ENCODE results near the gene WDR17.

WDR17 gene

GRCh38 chr4:176031922-176032321, 33.7 kb upstream of the WDR17 start:
- DNase-seq (ENCODE audit: extremely low spot score): no peak
- no peak for TF ChIP-seq NFRKB (IDR thresholded peaks at IDR 0.05)
- TF ChIP-seq BHLHE40 (IDR thresholded peaks at IDR 0.05; ENCODE audit: borderline replicate concordance): no peak
- no peak for TF ChIP-seq SUZ12 (IDR thresholded peaks at IDR 0.05)
- no peak for TF ChIP-seq ZNF384 (IDR thresholded peaks at IDR 0.05)
- no peak for TF ChIP-seq FOXA1 (IDR thresholded peaks at IDR 0.05)
- TF ChIP-seq FOXM1 (IDR thresholded peaks at IDR 0.05; ENCODE audit: borderline replicate concordance): no peak
- no peak for TF ChIP-seq FOXK2 (IDR thresholded peaks at IDR 0.05)
- no peak for TF ChIP-seq TARDBP (IDR thresholded peaks at IDR 0.05)
- no peak for TF ChIP-seq L3MBTL2 (conservative IDR thresholded peaks at IDR 0.05)
- no peak for TF ChIP-seq SP1 (IDR thresholded peaks at IDR 0.05)
- no peak for TF ChIP-seq ARNT (IDR thresholded peaks at IDR 0.05)
- no peak for TF ChIP-seq ELF4 (IDR thresholded peaks at IDR 0.05)
- no peak for TF ChIP-seq PKNOX1 (IDR thresholded peaks at IDR 0.05)
- TF ChIP-seq HDGF (IDR thresholded peaks at IDR 0.05; ENCODE audit: borderline replicate concordance): no peak
- ChIA-PET CTCF (no interaction called here), POLR2A (no interaction called here)

- CTCF ChIA-PET: no interaction called here
- POLR2A ChIA-PET: no interaction called here
- no peak for TF ChIP-seq FOXA1 (IDR thresholded peaks at IDR 0.05)
- TF ChIP-seq L3MBTL2 (conservative IDR thresholded peaks at IDR 0.05): no peak
- DNase-seq (ENCODE audit: extremely low spot score): no peak
Observed at GRCh38 chr4:176032454-176032853, 33.2 kb upstream of the WDR17 start.

GRCh38 chr4:176034499-176034898, 31.1 kb upstream of the WDR17 start:
- DNase-seq (ENCODE audit: extremely low spot score): no peak
- ChIA-PET POLR2A (no interaction called here), CTCF (interaction anchor here (0.5 to 1.7 kb wide), 6 partner anchors 11 to 328 kb away, joined by 3 to 6 read pairs (median 3); no protein-coding TSS in a partner anchor)

GRCh38 chr4:176034936-176035335, 30.7 kb upstream of the WDR17 start:
- ChIA-PET CTCF (interaction anchor here (0.6 to 1.7 kb wide), 7 partner anchors 11 to 327 kb away, joined by 3 to 6 read pairs (median 3); partner anchors contain the start of gene WDR17), POLR2A (no interaction called here)
- no peak for TF ChIP-seq HDGF (IDR thresholded peaks at IDR 0.05; ENCODE audit: borderline replicate concordance)
- no peak for TF ChIP-seq LEF1 (IDR thresholded peaks at IDR 0.05; ENCODE audit: borderline replicate concordance)
- TF ChIP-seq ELF4 (IDR thresholded peaks at IDR 0.05): no peak
- TF ChIP-seq TARDBP (IDR thresholded peaks at IDR 0.05): no peak
- no peak for TF ChIP-seq PKNOX1 (IDR thresholded peaks at IDR 0.05)
- no peak for TF ChIP-seq BHLHE40 (IDR thresholded peaks at IDR 0.05; ENCODE audit: borderline replicate concordance)
- no peak for TF ChIP-seq ARNT (IDR thresholded peaks at IDR 0.05)
- no peak for TF ChIP-seq NFRKB (IDR thresholded peaks at IDR 0.05)
- no peak for TF ChIP-seq FOXK2 (IDR thresholded peaks at IDR 0.05)
- no peak for TF ChIP-seq SUZ12 (IDR thresholded peaks at IDR 0.05)
- TF ChIP-seq FOXA1 (IDR thresholded peaks at IDR 0.05): no peak
- DNase-seq (ENCODE audit: extremely low spot score): no peak

More at GRCh38 chr4:176034499-176034898, 31.1 kb upstream of the WDR17 start:
- TF ChIP-seq PKNOX1 (IDR thresholded peaks at IDR 0.05) (no peak), SP1 (IDR thresholded peaks at IDR 0.05) (no peak), FOXA1 (IDR thresholded peaks at IDR 0.05) (no peak), FOXM1 (IDR thresholded peaks at IDR 0.05; ENCODE audit: borderline replicate concordance) (no peak), HDGF (IDR thresholded peaks at IDR 0.05; ENCODE audit: borderline replicate concordance) (no peak), ELF4 (IDR thresholded peaks at IDR 0.05) (no peak), FOXK2 (IDR thresholded peaks at IDR 0.05) (no peak), ARNT (IDR thresholded peaks at IDR 0.05) (no peak), NFRKB (IDR thresholded peaks at IDR 0.05) (no peak), LEF1 (IDR thresholded peaks at IDR 0.05; ENCODE audit: borderline replicate concordance) (no peak), BHLHE40 (IDR thresholded peaks at IDR 0.05; ENCODE audit: borderline replicate concordance) (no peak), ZNF384 (IDR thresholded peaks at IDR 0.05) (no peak), L3MBTL2 (conservative IDR thresholded peaks at IDR 0.05) (no peak), CTBP1 (IDR thresholded peaks at IDR 0.05; ENCODE audit: borderline replicate concordance) (no peak), TARDBP (IDR thresholded peaks at IDR 0.05) (no peak), SUZ12 (IDR thresholded peaks at IDR 0.05) (no peak)

GRCh38 chr4:176036585-176037205, 28.9 kb upstream of the WDR17 start:
- TF ChIP-seq FOXM1 (IDR thresholded peaks at IDR 0.05; ENCODE audit: borderline replicate concordance) (no peak), L3MBTL2 (conservative IDR thresholded peaks at IDR 0.05) (no peak)
- ChIA-PET CTCF (interaction anchor here (0.6 kb wide), 1 partner anchor 340 kb away, joined by 3 read pairs; no protein-coding TSS in a partner anchor), POLR2A (no interaction called here)
- no peak for DNase-seq (ENCODE audit: extremely low spot score)

GRCh38 chr4:176038789-176039188, 26.9 kb upstream of the WDR17 start:
- CTCF ChIA-PET: no interaction called here
- TF ChIP-seq L3MBTL2 (conservative IDR thresholded peaks at IDR 0.05): no peak
- no peak for TF ChIP-seq FOXK2 (IDR thresholded peaks at IDR 0.05)
- no peak for TF ChIP-seq FOXA1 (IDR thresholded peaks at IDR 0.05)
- no peak for DNase-seq (ENCODE audit: extremely low spot score)
- POLR2A ChIA-PET: no interaction called here

- DNase-seq (ENCODE audit: extremely low spot score): no peak
- TF ChIP-seq ZNF384 (IDR thresholded peaks at IDR 0.05): no peak
- no peak for TF ChIP-seq FOXK2 (IDR thresholded peaks at IDR 0.05)
- no peak for TF ChIP-seq CTBP1 (IDR thresholded peaks at IDR 0.05; ENCODE audit: borderline replicate concordance)
- no peak for TF ChIP-seq HDGF (IDR thresholded peaks at IDR 0.05; ENCODE audit: borderline replicate concordance)
- no peak for TF ChIP-seq ARNT (IDR thresholded peaks at IDR 0.05)
- TF ChIP-seq SP1 (IDR thresholded peaks at IDR 0.05): no peak
- TF ChIP-seq NFRKB (IDR thresholded peaks at IDR 0.05): no peak
- TF ChIP-seq SUZ12 (IDR thresholded peaks at IDR 0.05): no peak
- no peak for TF ChIP-seq FOXA1 (IDR thresholded peaks at IDR 0.05)
- ChIA-PET POLR2A (no interaction called here), CTCF (no interaction called here)
Observed at GRCh38 chr4:176042195-176042594, 23.4 kb upstream of the WDR17 start.

Data from HEK293T (cell line).